ENCODE results near the gene F2R. TPM values are rescaled to one million over a fixed set of nuclear protein-coding genes. Genes with fewer than 3 reads are reported as not detected.

The F2R gene
- total and polyA plus RNA-seq, 2 of the 13 experiments (the other 11 are each of a cell fraction or from before 2014, with no cell fraction given) = 8.3 to 12.3 TPM

DNA sequence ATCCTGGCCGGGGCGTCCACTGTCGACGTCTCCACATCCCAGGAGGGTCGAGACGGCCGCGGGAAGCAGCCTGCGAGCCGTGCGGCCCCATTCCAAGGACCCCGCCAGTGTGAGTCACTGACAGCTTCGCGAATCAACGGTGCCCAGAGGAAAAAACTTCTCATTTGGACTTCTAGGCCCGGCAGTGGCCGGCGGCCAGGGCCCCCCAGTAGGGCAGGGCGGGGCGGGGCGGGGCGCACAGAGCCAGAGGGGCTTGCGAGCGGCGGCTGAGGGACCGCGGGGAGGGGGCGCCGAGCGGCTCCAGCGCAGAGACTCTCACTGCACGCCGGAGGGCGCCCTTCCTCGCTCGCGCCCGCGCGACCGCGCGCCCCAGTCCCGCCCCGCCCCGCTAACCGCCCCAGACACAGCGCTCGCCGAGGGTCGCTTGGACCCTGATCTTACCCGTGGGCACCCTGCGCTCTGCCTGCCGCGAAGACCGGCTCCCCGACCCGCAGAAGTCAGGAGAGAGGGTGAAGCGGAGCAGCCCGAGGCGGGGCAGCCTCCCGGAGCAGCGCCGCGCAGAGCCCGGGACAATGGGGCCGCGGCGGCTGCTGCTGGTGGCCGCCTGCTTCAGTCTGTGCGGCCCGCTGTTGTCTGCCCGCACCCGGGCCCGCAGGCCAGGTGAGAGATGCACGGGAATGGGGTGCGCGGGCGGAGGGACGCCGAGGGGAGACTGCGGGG lies at the start of gene F2R (continued):
- TF ChIP-seq SETDB1 (CRISPR knock-in tag; IDR thresholded peaks at IDR 0.05; ENCODE audit: borderline replicate concordance) (no peak), ZNF775 (CRISPR knock-in tag; IDR thresholded peaks at IDR 0.05; ENCODE audit: borderline replicate concordance) (0 out of 2 replicates have a peak, but pooled peaks have one; percentile 68), KDM6A (CRISPR knock-in tag; IDR thresholded peaks at IDR 0.05; ENCODE audit: low read depth) (no peak), SOX5 (CRISPR knock-in tag; IDR thresholded peaks at IDR 0.05; ENCODE audit: borderline replicate concordance) (no peak), HNF4A (CRISPR knock-in tag; IDR thresholded peaks at IDR 0.05) (no peak), HOXA9 (CRISPR knock-in tag; IDR thresholded peaks at IDR 0.05; ENCODE audit: borderline replicate concordance) (peak; percentile 41; the same call in 1 of the 2 replicates), IRX3 (CRISPR knock-in tag; IDR thresholded peaks at IDR 0.05; ENCODE audit: borderline replicate concordance, low read depth) (peak; percentile 20; the same call in 1 of the 2 replicates), TP53 (CRISPR knock-in tag; conservative IDR thresholded peaks at IDR 0.05) (no peak), SMARCC2 (IDR thresholded peaks at IDR 0.05) (no peak), AKAP8 (CRISPR knock-in tag; IDR thresholded peaks at IDR 0.05) (no peak), ZNF446 (CRISPR knock-in tag; IDR thresholded peaks at IDR 0.05) (peak; percentile 80; the same call in 1 of the 2 replicates), ZNF878 (CRISPR knock-in tag; IDR thresholded peaks at IDR 0.05) (no peak)
- TF ChIP-seq, protein P1, sequence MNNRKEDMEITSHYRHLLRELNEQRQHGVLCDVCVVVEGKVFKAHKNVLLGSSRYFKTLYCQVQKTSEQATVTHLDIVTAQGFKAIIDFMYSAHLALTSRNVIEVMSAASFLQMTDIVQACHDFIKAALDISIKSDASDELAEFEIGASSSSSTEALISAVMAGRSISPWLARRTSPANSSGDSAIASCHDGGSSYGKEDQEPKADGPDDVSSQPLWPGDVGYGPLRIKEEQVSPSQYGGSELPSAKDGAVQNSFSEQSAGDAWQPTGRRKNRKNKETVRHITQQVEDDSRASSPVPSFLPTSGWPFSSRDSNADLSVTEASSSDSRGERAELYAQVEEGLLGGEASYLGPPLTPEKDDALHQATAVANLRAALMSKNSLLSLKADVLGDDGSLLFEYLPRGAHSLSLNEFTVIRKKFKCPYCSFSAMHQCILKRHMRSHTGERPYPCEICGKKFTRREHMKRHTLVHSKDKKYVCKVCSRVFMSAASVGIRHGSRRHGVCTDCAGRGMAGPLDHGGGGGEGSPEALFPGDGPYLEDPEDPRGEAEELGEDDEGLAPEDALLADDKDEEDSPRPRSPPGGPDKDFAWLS (CRISPR knock-in tag; IDR thresholded peaks at IDR 0.05; ENCODE audit: borderline replicate concordance) = 0 out of 2 replicates have a peak, but pooled peaks have one; percentile 37
- TF ChIP-seq, protein P2, sequence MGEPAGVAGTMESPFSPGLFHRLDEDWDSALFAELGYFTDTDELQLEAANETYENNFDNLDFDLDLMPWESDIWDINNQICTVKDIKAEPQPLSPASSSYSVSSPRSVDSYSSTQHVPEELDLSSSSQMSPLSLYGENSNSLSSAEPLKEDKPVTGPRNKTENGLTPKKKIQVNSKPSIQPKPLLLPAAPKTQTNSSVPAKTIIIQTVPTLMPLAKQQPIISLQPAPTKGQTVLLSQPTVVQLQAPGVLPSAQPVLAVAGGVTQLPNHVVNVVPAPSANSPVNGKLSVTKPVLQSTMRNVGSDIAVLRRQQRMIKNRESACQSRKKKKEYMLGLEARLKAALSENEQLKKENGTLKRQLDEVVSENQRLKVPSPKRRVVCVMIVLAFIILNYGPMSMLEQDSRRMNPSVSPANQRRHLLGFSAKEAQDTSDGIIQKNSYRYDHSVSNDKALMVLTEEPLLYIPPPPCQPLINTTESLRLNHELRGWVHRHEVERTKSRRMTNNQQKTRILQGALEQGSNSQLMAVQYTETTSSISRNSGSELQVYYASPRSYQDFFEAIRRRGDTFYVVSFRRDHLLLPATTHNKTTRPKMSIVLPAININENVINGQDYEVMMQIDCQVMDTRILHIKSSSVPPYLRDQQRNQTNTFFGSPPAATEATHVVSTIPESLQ (CRISPR knock-in tag; conservative IDR thresholded peaks at IDR 0.05) = no peak
- TF ChIP-seq, protein P3, sequence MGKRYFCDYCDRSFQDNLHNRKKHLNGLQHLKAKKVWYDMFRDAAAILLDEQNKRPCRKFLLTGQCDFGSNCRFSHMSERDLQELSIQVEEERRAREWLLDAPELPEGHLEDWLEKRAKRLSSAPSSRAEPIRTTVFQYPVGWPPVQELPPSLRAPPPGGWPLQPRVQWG (CRISPR knock-in tag; IDR thresholded peaks at IDR 0.05; ENCODE audit: borderline replicate concordance, low read depth) = no peak
- TF ChIP-seq, protein P4, sequence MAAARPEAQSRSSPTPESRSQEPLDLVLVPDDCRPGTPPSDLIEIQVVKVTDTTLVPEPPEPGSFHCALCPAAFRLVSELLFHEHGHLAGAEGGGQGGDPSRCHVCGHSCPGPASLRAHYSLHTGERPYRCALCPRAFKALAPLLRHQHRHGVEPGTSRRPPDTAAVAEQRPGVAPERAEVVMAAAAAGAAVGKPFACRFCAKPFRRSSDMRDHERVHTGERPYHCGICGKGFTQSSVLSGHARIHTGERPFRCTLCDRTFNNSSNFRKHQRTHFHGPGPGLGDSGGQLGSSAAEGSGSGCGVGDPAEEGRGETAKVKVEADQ (CRISPR knock-in tag; IDR thresholded peaks at IDR 0.05; ENCODE audit: borderline replicate concordance) = peak; percentile 69; the same call in 1 of the 2 replicates
- TF ChIP-seq, protein P5, sequence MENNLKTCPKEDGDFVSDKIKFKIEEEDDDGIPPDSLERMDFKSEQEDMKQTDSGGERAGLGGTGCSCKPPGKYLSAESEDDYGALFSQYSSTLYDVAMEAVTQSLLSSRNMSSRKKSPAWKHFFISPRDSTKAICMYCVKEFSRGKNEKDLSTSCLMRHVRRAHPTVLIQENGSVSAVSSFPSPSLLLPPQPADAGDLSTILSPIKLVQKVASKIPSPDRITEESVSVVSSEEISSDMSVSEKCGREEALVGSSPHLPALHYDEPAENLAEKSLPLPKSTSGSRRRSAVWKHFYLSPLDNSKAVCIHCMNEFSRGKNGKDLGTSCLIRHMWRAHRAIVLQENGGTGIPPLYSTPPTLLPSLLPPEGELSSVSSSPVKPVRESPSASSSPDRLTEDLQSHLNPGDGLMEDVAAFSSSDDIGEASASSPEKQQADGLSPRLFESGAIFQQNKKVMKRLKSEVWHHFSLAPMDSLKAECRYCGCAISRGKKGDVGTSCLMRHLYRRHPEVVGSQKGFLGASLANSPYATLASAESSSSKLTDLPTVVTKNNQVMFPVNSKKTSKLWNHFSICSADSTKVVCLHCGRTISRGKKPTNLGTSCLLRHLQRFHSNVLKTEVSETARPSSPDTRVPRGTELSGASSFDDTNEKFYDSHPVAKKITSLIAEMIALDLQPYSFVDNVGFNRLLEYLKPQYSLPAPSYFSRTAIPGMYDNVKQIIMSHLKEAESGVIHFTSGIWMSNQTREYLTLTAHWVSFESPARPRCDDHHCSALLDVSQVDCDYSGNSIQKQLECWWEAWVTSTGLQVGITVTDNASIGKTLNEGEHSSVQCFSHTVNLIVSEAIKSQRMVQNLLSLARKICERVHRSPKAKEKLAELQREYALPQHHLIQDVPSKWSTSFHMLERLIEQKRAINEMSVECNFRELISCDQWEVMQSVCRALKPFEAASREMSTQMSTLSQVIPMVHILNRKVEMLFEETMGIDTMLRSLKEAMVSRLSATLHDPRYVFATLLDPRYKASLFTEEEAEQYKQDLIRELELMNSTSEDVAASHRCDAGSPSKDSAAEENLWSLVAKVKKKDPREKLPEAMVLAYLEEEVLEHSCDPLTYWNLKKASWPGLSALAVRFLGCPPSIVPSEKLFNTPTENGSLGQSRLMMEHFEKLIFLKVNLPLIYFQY (CRISPR knock-in tag; IDR thresholded peaks at IDR 0.05; ENCODE audit: borderline replicate concordance) = no peak
- TF ChIP-seq, protein P6, sequence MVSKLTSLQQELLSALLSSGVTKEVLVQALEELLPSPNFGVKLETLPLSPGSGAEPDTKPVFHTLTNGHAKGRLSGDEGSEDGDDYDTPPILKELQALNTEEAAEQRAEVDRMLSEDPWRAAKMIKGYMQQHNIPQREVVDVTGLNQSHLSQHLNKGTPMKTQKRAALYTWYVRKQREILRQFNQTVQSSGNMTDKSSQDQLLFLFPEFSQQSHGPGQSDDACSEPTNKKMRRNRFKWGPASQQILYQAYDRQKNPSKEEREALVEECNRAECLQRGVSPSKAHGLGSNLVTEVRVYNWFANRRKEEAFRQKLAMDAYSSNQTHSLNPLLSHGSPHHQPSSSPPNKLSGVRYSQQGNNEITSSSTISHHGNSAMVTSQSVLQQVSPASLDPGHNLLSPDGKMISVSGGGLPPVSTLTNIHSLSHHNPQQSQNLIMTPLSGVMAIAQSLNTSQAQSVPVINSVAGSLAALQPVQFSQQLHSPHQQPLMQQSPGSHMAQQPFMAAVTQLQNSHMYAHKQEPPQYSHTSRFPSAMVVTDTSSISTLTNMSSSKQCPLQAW (CRISPR knock-in tag; IDR thresholded peaks at IDR 0.05) = 0 out of 2 replicates have a peak, but pooled peaks have one; percentile 9
